Adrenal gland (tissue), 12 donors: ENCODE results near the gene IQGAP2. TPM values are rescaled to one million over a fixed set of nuclear protein-coding genes. Genes with fewer than 3 reads are reported as not detected.
A peak's percentile ranks its signal among the peaks of the same experiment; 100 is the strongest.
"Not testable (repeated sequence)": the region's sequence is repeated elsewhere in the genome, so short reads cannot be mapped to it uniquely, and the experiment has no call there.

Experiments
- DNase-seq, 7 donors: peaks; one replicate each; pipeline ENCODE4 v3.0.0-alpha.2; 2019 to 2020
- H3K27ac ChIP-seq, 5 donors: fragments of 200-600 bp; sonication (generic) in 4 of 5; 1 replicate in 3 of 5; 2 replicates in 2 of 5; pipeline versions ENCODE4 v1.5.1 to v1.8.0; 2016 to 2020; ENCODE audit warnings: mild to moderate bottlenecking in 1 of 5
- H3K27me3 ChIP-seq: fragments of 200-600 bp; 2 replicates; pipeline ENCODE4 v1.8.0; 2021
- H3K36me3 ChIP-seq, 2 donors: fragments of 200-600 bp; replicated peaks in 1 of 2; 1 replicate in 1 of 2; 2 replicates in 1 of 2; pipeline versions ENCODE4 v1.5.1 to v1.8.0; 2018 to 2022
- H3K4me1 ChIP-seq, 2 donors: fragments of 200-600 bp; replicated peaks in 1 of 2; 1 replicate in 1 of 2; 2 replicates in 1 of 2; pipeline versions ENCODE4 v1.5.1 to v1.8.0; 2018 to 2021
- H3K4me3 ChIP-seq, 4 donors: fragments of 200-600 bp; sonication (generic) in 3 of 4; one replicate each; pipeline ENCODE4 v1.5.1; 2016 to 2018
- H3K9me3 ChIP-seq, 3 donors: fragments of 200-600 bp; sonication (generic) in 1 of 3; replicated peaks in 1 of 3; 1 replicate in 2 of 3; 2 replicates in 1 of 3; pipeline versions ENCODE4 v1.5.1 to v1.8.0; 2016 to 2021
- CTCF ChIP-seq, 6 experiments: fragments of 450-650 bp in 4 of 6; fragments of 200-600 bp in 2 of 6; sonication (generic) in 1 of 6; IDR thresholded peaks; 1 replicate in 5 of 6; 2 replicates in 1 of 6; pipeline versions ENCODE4 v1.5.1 to v1.8.0; 2016 to 2021; ENCODE audit warnings: antibody characterized with exemption in 6 of 6, mild to moderate bottlenecking in 2 of 6, moderate library complexity in 1 of 6
- POLR2A ChIP-seq, 2 donors: fragments of 450-650 bp; IDR thresholded peaks; one replicate each; pipeline ENCODE4 v1.6.1; 2017; ENCODE audit warnings: antibody characterized with exemption in 2 of 2, mild to moderate bottlenecking in 2 of 2, moderate library complexity in 1 of 2
- WGBS, 4 donors: extraction: QIAGEN DNeasy Blood & Tissue Kit in 2 of 4; methylation state at CpG; one replicate each; pipeline versions ENCODE4 v1.1.5 to v1.1.7; 2013 to 2017; 5-methylcytosine and 5-hydroxymethylcytosine counted together
- intact Hi-C, 2 donors: fragments of 100-400 bp; cut with DNase I; formaldehyde crosslinking; loops; one replicate each; pipeline versions ENCODE4 v1.14.1 to v1.15.0; 2022 to 2023
- polyA plus RNA-seq, 3 donors: library from polyadenylated mRNA; stranded (reverse); fragments of 200-250 nt in 2 of 3; fragments of 350-450 nt in 1 of 3; fragmentation: Illumina TruSeq in 1 of 3; extraction: RNeasy Lipid Tissue Mini Kit (QIAGEN cat#74804) in 1 of 3; gene quantifications; one replicate each; pipeline ENCODE4 v1.2.3, GENCODE V29; 2013 to 2014
- total RNA-seq, 9 donors: library from RNA; depleted of rRNA in 4 of 9; stranded (reverse); fragments of >200 nt in 4 of 9; fragments of 120-200 nt in 1 of 9; fragmentation: NEBNext Ultra II Directional in 1 of 9; extraction: Animal tissue kit (Norgen Biotek cat#: 25700) in 1 of 9; gene quantifications; one replicate each; pipeline versions ENCODE4 v1.1.0 to v1.2.4, GENCODE V29; 2013 to 2023
- donor health status: healthy with polysubstance abuse.
- donor health status: Bipolar disorder and iron deficiency.
- donor health status: DM: yes; HTN: yes; CAD: no.
- donor health status: DM: no; HTN: no; CAD: no.
- donor health status: DM: no; HTN: no; CAD: no.
- donor health status: DM: yes; HTN: yes; CAD: no.

The IQGAP2 gene
- total and polyA plus RNA-seq, 12 donors: 14.9 to 77.3 (median 36.1) TPM

- DNase-seq: no peak
- H3K36me3 ChIP-seq: no peaks in the 10 kb centered on the region
- no peaks in the 10 kb centered on the region for H3K27me3 ChIP-seq
- peaks cover 6 to 45% of the 10 kb centered on the region in 2 donors for H3K4me1 ChIP-seq
- 69 to 83% (median 73%) methylated on average over 7 to 8 of the region's 8 CpGs for WGBS, 4 donors
- TF ChIP-seq CTCF (IDR thresholded peaks at IDR 0.05) (no peak), POLR2A (IDR thresholded peaks at IDR 0.05) (no peak)
- no peak overlapping the region for H3K4me3 ChIP-seq
- H3K27ac ChIP-seq: peak overlapping the region in 2 of 5 donors; percentile 70 to 78
- intact Hi-C loops: no loop called here
- H3K9me3 ChIP-seq: no peaks in the 10 kb centered on the region
Measured at GRCh38 chr5:76546497-76547102, 143.5 kb downstream of the IQGAP2 start.

GRCh38 chr5:76547242-76547890 lies 144.3 kb downstream of the IQGAP2 start:
- H3K27ac ChIP-seq: peak overlapping the region in 2 of 5 donors; percentile 70 to 78
- TF ChIP-seq POLR2A (IDR thresholded peaks at IDR 0.05) (no peak), CTCF (IDR thresholded peaks at IDR 0.05) (no peak)
- no peaks in the 10 kb centered on the region for H3K36me3 ChIP-seq
- WGBS, 4 donors: 25 to 34% (median 31%) methylated on average over 4 of the region's 4 CpGs
- peak overlapping the region in 1 of 4 donors; percentile 22 for H3K4me3 ChIP-seq
- peaks cover 6 to 43% of the 10 kb centered on the region in 2 donors for H3K4me1 ChIP-seq
- no peaks in the 10 kb centered on the region for H3K9me3 ChIP-seq
- DNase-seq: peak in 2 of 7 donors; percentile 18 to 20
- H3K27me3 ChIP-seq: no peaks in the 10 kb centered on the region
- intact Hi-C loops: no loop called here

GRCh38 chr5:76547891-76548524 lies 144.9 kb downstream of the IQGAP2 start:
- DNase-seq: no peak
- Histone ChIP-seq H3K4me1 (peaks cover 6 to 38% of the 10 kb centered on the region in 2 donors), H3K4me3 (no peak overlapping the region), H3K36me3 (no peaks in the 10 kb centered on the region), H3K27ac (peak overlapping the region in 2 of 5 donors; percentile 70 to 78), H3K27me3 (no peaks in the 10 kb centered on the region), H3K9me3 (no peaks in the 10 kb centered on the region)
- intact Hi-C loops: no loop called here
- TF ChIP-seq POLR2A (IDR thresholded peaks at IDR 0.05) (no peak), CTCF (IDR thresholded peaks at IDR 0.05) (no peak)
- WGBS, 4 donors: 80 to 88% (median 85%) methylated on average over 3 of the region's 3 CpGs

GRCh38 chr5:76548525-76549229 lies 145.6 kb downstream of the IQGAP2 start:
- no peak for DNase-seq
- peaks cover 6 to 37% of the 10 kb centered on the region in 2 donors for H3K4me1 ChIP-seq
- no peaks in the 10 kb centered on the region for H3K27me3 ChIP-seq
- WGBS, 4 donors: 67 to 75% (median 72%) methylated on average over 3 of the region's 3 CpGs
- H3K4me3 ChIP-seq: no peak overlapping the region
- H3K27ac ChIP-seq: peak overlapping the region in 2 of 5 donors; percentile 70 to 78
- H3K9me3 ChIP-seq: no peaks in the 10 kb centered on the region
- TF ChIP-seq POLR2A (IDR thresholded peaks at IDR 0.05) (no peak), CTCF (IDR thresholded peaks at IDR 0.05) (no peak)
- intact Hi-C loops: no loop called here
- no peaks in the 10 kb centered on the region for H3K36me3 ChIP-seq

GRCh38 chr5:76550881-76551280 lies 147.8 kb downstream of the IQGAP2 start:
- H3K27me3 ChIP-seq, H3K36me3 ChIP-seq, H3K27ac ChIP-seq, intact Hi-C loops, H3K9me3 ChIP-seq, H3K4me3 ChIP-seq, DNase-seq: not testable (repeated sequence)
- peaks cover 0 to 25% of the 10 kb centered on the region in 2 donors for H3K4me1 ChIP-seq
- 96 to 100% (median 98%) methylated on average over 2 to 34 of the region's 34 CpGs for WGBS, 4 donors
